ENCODE results near the gene TOPBP1.

The TOPBP1 gene

DNA sequence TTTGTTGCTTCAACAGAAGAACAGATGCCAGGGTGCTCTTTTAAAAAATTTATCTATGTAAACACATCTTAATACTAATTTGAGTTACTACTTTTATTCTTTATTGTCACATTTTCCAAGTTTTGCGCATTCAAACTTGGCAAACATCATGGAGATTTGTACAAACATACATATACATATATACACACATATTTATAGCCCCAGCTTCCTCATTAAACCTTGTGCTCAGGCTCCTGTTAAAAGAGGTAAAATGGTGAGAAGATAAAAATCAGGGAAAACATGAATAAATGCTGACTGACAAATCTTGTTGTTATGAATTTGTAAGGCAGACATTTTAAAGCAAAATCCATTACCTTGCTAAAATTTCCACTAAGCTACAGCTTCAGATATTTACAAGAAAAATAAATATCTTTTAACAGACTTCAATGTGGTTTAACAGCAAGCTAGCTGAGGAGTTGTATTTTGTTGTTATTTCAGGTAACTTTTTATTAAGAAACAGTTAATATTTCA, 61.1 kb downstream of the TOPBP1 start:
- no peaks in the 10 kb centered on the region for H3K27me3 Mint-ChIP-seq
- H3K9me3 Mint-ChIP-seq (ENCODE audit: low read depth), result no peaks in the 10 kb centered on the region
- peaks cover 5% of the 10 kb centered on the region for H3K36me3 Mint-ChIP-seq

DNA sequence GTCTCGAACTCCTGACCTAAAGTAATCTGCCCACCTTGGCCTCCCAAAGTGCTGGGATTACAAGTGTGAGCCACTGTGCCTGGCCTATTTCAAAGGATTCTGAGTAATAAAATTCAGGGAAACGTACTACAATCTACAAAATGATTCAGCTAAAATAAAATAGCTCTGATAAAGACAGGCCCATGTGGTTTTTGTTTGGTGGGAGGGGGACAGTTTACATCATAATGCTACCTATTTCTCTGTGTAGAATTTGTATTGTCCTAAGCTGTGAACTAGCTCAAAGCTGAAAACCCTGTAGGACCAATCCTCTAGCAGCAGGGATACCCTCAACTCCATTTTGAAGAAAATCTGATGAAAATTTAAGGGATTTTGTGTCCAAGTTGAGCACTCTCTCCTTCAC, 62.5 kb downstream of the TOPBP1 start:
- Mint-ChIP-seq H3K4me3 (no peak overlapping the region), H3K4me1 (ENCODE audit: low read depth) (peaks cover 17% of the 10 kb centered on the region), H3K36me3 (peaks cover 5% of the 10 kb centered on the region), H3K27me3 (no peaks in the 10 kb centered on the region), H3K27ac (no peak overlapping the region), H3K9me3 (ENCODE audit: low read depth) (no peaks in the 10 kb centered on the region)

More for the DNA sequence above, 61.1 kb downstream of the TOPBP1 start:
- Mint-ChIP-seq H3K4me3 (no peak overlapping the region), H3K4me1 (ENCODE audit: low read depth) (peaks cover 6% of the 10 kb centered on the region), H3K27ac (no peak overlapping the region)

DNA sequence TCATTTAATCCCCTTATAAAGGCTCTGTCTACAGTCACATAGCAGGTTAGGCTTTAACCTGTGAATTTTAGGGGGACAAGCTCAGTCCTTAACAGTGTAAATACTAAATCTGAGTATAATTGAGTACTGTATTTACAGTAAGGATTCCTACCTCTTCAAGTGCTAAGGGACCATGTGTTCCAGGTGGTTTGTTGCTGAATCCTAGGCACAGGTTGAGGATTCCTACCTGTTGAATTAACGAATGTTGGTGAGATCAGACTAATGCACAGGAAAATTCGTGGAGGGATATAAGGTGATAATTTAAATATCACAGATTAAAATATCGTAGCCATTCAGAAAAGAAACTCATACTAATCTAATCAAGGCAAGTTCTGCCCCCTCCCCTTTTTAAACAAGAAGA, 63.3 kb downstream of the TOPBP1 start:
- no peaks in the 10 kb centered on the region for H3K9me3 Mint-ChIP-seq (ENCODE audit: low read depth)
- no peak overlapping the region for H3K4me3 Mint-ChIP-seq
- H3K4me1 Mint-ChIP-seq (ENCODE audit: low read depth), result peaks cover 17% of the 10 kb centered on the region
- H3K27ac Mint-ChIP-seq, result peak overlapping the region; percentile 24
- no peaks in the 10 kb centered on the region for H3K27me3 Mint-ChIP-seq
- peaks cover 4% of the 10 kb centered on the region for H3K36me3 Mint-ChIP-seq

DNA sequence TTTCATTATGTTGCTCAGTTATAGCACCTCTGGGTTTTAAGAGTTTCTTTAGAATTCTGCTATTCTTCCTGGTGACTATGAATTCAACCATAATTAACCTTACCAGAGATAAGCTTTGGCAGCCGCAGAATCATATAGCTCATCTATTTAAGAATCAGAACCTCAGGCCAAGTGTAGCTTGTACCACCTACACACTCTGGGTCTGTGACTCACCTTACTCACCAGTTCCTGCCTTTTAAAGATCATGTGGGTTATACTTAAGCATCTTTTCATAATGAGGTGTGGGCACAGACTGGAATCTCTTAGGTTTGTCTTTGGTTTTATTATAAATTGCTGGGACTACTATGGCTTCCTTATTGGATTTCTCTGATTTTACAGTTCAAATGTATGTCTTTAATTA, 66.4 kb downstream of the TOPBP1 start:
- no peaks in the 10 kb centered on the region for H3K9me3 Mint-ChIP-seq (ENCODE audit: low read depth)
- H3K27me3 Mint-ChIP-seq, result no peaks in the 10 kb centered on the region
- H3K36me3 Mint-ChIP-seq, result no peaks in the 10 kb centered on the region
- H3K4me3 Mint-ChIP-seq, result peak overlapping the region; percentile 3
- peaks cover 34% of the 10 kb centered on the region for H3K4me1 Mint-ChIP-seq (ENCODE audit: low read depth)
- H3K27ac Mint-ChIP-seq, result peak overlapping the region; percentile 46

- Mint-ChIP-seq H3K27me3 (no peaks in the 10 kb centered on the region), H3K4me1 (ENCODE audit: low read depth) (peaks cover 43% of the 10 kb centered on the region), H3K36me3 (peaks cover 10% of the 10 kb centered on the region), H3K9me3 (ENCODE audit: low read depth) (no peaks in the 10 kb centered on the region), H3K27ac (peak overlapping the region; percentile 25), H3K4me3 (no peak overlapping the region)
Observed at GRCh38 chr3:133593243-133593642, 68.5 kb downstream of the TOPBP1 start.

DNA sequence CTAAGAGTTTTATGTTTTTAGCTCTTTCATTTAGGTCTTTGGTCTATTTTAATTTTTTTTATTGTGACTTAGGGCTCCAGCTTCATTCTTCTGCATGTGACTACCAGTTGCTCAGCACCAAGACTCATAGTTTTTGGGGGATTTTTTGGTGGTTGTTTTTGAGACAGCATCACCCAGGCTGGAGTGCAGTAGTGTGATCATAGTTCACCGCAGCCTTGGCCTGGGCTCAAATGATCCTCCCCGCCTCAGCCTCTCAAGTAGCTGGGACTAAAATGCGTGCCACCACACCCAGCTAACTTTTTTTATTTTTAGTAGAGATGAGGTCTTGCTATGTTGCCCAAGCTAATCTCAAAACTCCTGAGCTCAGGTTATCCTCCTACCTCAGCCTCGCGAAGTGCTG, 68.9 kb downstream of the TOPBP1 start:
- Mint-ChIP-seq H3K36me3 (peaks cover 10% of the 10 kb centered on the region), H3K27me3 (no peaks in the 10 kb centered on the region), H3K9me3 (ENCODE audit: low read depth) (no peaks in the 10 kb centered on the region), H3K4me1 (ENCODE audit: low read depth) (peaks cover 47% of the 10 kb centered on the region), H3K27ac (peak overlapping the region; percentile 50), H3K4me3 (no peak overlapping the region)

GRCh38 chr3:133591271-133591742, 70.4 kb downstream of the TOPBP1 start:
- no peaks in the 10 kb centered on the region for H3K27me3 Mint-ChIP-seq
- H3K4me1 Mint-ChIP-seq (ENCODE audit: low read depth), result peaks cover 51% of the 10 kb centered on the region
- peak overlapping the region; percentile 34 for H3K27ac Mint-ChIP-seq
- H3K9me3 Mint-ChIP-seq (ENCODE audit: low read depth), result no peaks in the 10 kb centered on the region
- H3K4me3 Mint-ChIP-seq, result no peak overlapping the region
- H3K36me3 Mint-ChIP-seq, result peaks cover 10% of the 10 kb centered on the region

DNA sequence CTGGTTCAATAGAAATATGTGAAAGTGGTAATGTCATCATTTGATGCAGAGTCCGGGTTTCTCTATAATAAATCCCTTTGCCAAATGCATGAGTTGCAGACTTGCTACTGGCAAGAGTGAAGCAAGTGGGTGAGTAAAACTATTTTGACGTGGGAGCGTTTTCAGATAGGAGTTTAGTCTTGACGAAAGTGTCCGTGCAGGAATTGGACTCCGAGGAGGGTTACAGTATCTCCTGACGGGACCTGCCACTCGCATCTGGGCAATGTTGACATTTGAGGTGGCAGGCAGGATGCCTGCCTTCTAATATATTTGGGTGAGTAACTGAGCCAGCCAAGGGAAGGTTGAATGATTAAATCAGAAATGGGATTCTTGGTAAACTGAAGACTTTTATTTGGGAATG, 72.2 kb downstream of the TOPBP1 start:
- H3K27me3 Mint-ChIP-seq, result no peaks in the 10 kb centered on the region
- peaks cover 10% of the 10 kb centered on the region for H3K36me3 Mint-ChIP-seq
- peak overlapping the region; percentile 22 for H3K27ac Mint-ChIP-seq
- H3K4me1 Mint-ChIP-seq (ENCODE audit: low read depth), result peaks cover 39% of the 10 kb centered on the region
- no peaks in the 10 kb centered on the region for H3K9me3 Mint-ChIP-seq (ENCODE audit: low read depth)
- no peak overlapping the region for H3K4me3 Mint-ChIP-seq

DNA sequence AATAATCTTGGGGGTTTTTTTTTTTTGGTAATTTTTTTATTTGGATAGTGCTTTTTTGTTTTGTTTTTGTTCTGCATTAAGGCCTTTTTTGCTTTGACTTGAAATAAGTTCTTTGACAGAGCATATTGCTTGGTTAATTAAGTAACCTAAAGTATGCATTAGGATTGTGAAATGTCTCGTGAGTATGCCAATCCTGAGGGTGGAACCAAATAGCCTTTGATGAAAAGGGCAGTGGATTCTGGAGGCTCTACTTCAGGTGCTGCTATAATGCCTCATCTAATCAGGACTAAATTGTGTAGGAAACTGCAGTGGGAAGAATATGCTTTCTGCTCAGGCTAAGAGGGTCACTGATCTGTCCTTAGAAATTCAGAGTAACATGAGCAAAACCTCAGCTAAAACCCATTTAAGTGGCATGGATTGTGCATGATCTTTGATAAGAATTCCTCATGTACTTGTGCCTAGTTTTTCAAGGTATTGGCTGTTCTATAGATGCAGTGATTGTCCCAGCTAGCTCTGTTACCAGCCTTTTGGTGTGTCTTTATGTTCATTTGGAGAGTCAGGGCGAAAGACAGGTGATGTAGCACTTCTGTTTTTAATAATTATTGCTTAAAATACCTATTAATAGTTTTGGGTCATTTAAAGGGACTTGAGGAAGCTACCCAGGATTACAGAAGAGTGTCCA, 72.8 kb downstream of the TOPBP1 start:
- Mint-ChIP-seq H3K36me3 (peaks cover 10% of the 10 kb centered on the region), H3K27me3 (no peaks in the 10 kb centered on the region), H3K4me3 (no peak overlapping the region), H3K9me3 (ENCODE audit: low read depth) (no peaks in the 10 kb centered on the region), H3K27ac (peak overlapping the region; percentile 22), H3K4me1 (ENCODE audit: low read depth) (peaks cover 39% of the 10 kb centered on the region)

DNA sequence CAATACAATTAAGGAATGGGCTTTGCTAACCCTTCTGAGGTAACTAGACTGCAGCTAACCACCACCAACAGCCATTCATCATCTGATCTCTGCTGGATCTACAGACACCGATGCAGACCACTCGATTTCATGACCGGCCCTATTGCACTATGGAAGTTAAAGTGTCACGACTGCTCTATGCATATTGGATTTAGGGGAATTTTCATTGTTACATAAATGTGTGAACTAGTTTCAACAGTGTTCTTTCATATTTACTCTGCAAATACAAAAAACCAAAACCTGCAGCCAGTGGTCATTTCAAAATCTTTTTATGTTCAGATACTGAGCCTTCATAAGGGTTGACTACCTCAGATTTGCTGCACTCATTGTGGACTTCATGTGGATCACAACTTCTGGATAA, 73.7 kb downstream of the TOPBP1 start:
- no peaks in the 10 kb centered on the region for H3K27me3 Mint-ChIP-seq

DNA sequence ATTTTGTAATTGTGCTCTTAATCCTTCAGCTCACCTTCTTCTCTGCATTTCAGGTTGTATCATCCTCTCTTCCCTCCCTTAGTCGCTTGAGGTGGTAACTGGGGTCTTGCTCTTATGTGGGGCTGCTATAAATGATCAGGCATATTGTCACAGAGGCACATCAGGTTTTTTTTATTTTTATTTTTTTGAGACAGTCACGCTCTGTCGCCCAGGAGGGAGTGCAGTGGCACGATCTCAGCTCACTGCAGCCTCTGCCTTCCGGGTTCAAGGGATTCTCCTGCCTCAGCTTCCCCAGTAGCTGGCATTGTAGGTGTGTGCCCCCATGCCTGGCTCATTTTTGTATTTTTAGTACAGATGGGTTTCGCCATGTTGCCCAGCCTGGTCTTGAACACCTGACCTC, 78.3 kb downstream of the TOPBP1 start:
- Mint-ChIP-seq H3K4me1 (ENCODE audit: low read depth) (peaks cover 56% of the 10 kb centered on the region), H3K4me3 (no peak overlapping the region), H3K36me3 (peaks cover 2% of the 10 kb centered on the region), H3K9me3 (ENCODE audit: low read depth) (no peaks in the 10 kb centered on the region), H3K27ac (peak overlapping the region; percentile 80), H3K27me3 (no peaks in the 10 kb centered on the region)

More for the DNA sequence above, 73.7 kb downstream of the TOPBP1 start:
- H3K4me3 Mint-ChIP-seq, result no peak overlapping the region
- H3K4me1 Mint-ChIP-seq (ENCODE audit: low read depth), result peaks cover 42% of the 10 kb centered on the region
- peak overlapping the region; percentile 22 for H3K27ac Mint-ChIP-seq
- H3K9me3 Mint-ChIP-seq (ENCODE audit: low read depth), result no peaks in the 10 kb centered on the region
- H3K36me3 Mint-ChIP-seq, result peaks cover 10% of the 10 kb centered on the region

DNA sequence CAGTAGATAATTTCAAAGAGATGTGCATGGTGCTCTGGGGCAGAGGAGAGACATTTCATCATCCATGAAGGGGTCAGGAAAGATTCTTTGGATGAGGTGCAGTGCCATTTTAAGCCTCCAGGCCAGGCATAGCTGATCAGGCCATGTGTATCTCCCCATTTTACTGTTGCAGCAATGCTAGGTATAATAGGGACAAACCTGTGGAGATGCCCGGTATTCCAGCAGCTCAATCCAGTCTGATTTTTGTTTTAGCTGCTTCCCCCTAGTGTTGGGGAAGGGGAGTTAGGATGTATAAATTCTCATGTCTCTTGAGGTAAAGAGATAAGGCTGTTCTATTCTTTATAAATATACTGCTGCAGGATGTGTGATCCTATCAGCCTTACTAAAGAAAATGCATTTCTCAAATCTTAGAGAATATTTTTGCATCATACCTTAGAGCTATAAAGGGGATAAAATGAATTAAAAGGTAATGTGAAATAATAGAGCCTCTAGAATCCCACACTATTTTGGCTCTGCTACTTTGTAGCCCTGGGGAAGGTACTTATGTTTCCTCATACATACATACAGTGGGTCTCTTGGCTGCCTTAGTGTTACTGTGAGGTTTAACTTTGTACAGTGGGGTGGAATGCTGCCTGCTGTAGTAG, 83.1 kb downstream of the TOPBP1 start:
- peak overlapping the region; percentile 37 for H3K27ac Mint-ChIP-seq
- peak overlapping the region; percentile 98 for H3K4me3 Mint-ChIP-seq
- H3K36me3 Mint-ChIP-seq, result peaks cover 19% of the 10 kb centered on the region
- H3K4me1 Mint-ChIP-seq (ENCODE audit: low read depth), result peaks cover 74% of the 10 kb centered on the region
- H3K9me3 Mint-ChIP-seq (ENCODE audit: low read depth), result no peaks in the 10 kb centered on the region
- no peaks in the 10 kb centered on the region for H3K27me3 Mint-ChIP-seq

- Mint-ChIP-seq H3K4me3 (peak overlapping the region; percentile 98), H3K36me3 (peaks cover 19% of the 10 kb centered on the region), H3K27me3 (no peaks in the 10 kb centered on the region), H3K9me3 (ENCODE audit: low read depth) (no peaks in the 10 kb centered on the region), H3K4me1 (ENCODE audit: low read depth) (peaks cover 66% of the 10 kb centered on the region), H3K27ac (peak overlapping the region; percentile 78)
Observed at GRCh38 chr3:133576169-133576568, 85.6 kb downstream of the TOPBP1 start.

DNA sequence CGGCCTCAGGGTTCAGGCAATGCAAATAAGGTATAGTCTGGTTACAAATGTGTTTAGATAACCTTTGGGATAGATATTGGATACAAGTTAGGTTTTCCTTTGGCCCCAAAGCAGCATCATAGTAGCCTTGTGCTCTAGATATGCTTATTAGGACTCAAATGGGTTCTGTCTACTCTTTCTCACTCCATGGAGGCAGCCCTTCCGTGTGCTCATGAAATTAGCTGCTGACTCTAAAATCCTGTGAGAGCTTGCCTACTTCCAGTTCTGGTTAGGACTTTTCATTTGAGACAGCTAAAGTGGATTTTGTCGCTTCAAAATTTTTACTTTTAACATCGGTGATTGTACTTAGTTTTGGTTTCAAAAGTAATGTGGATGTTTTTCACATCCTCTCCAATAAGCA, 86.7 kb downstream of the TOPBP1 start:
- Mint-ChIP-seq H3K36me3 (peaks cover 19% of the 10 kb centered on the region), H3K27ac (peak overlapping the region; percentile 97), H3K27me3 (no peaks in the 10 kb centered on the region), H3K9me3 (ENCODE audit: low read depth) (no peaks in the 10 kb centered on the region), H3K4me3 (peak overlapping the region; percentile 98), H3K4me1 (ENCODE audit: low read depth) (peaks cover 66% of the 10 kb centered on the region)

GRCh38 chr3:133574260-133574881, 87.4 kb downstream of the TOPBP1 start:
- Mint-ChIP-seq H3K4me1 (ENCODE audit: low read depth) (peaks cover 66% of the 10 kb centered on the region), H3K27me3 (no peaks in the 10 kb centered on the region), H3K36me3 (peaks cover 19% of the 10 kb centered on the region), H3K9me3 (ENCODE audit: low read depth) (no peaks in the 10 kb centered on the region), H3K4me3 (peak overlapping the region; percentile 98), H3K27ac (peak overlapping the region; percentile 97)

Measured in activated naive CD8-positive, alpha-beta T cell (primary cell).